Calu3 (cell line): ENCODE data around the gene FSTL5. TPM values are rescaled to one million over a fixed set of nuclear protein-coding genes. Genes with fewer than 3 reads are reported as not detected.

Experiments
- BruUV-seq: library from RNA; stranded (reverse); fragments of 400-500 nt; replicated peaks from 2 replicates; lab custom pipeline; 2021; lab: Mats Ljungman, UMichigan
- CTCF ChIA-PET: fragments of 300-600 bp; sonication (Branson Sonifier 250); formaldehyde crosslinking; loops from one replicate; lab custom pipeline; 2022; ENCODE audit warnings: antibody characterized with exemption; lab: Charles Lee
- DNase-seq: peaks from one replicate; pipeline ENCODE4 v3.0.0; 2022
- H3K27ac Mint-ChIP-seq: one replicate; pipeline ENCODE4 v1.8.0; 2022; ENCODE audit warnings: mixed read lengths; ENCODE audit not compliant: unreplicated experiment
- H3K27me3 Mint-ChIP-seq: one replicate; pipeline ENCODE4 v1.8.0; 2022; ENCODE audit warnings: mixed read lengths; ENCODE audit not compliant: unreplicated experiment
- H3K36me3 Mint-ChIP-seq: one replicate; pipeline ENCODE4 v1.8.0; 2022; ENCODE audit warnings: mild to moderate bottlenecking, moderate library complexity, mixed read lengths; ENCODE audit not compliant: insufficient read depth, unreplicated experiment
- H3K4me1 Mint-ChIP-seq: one replicate; pipeline ENCODE4 v1.8.0; 2022; ENCODE audit warnings: mild to moderate bottlenecking, low read depth, mixed read lengths; ENCODE audit not compliant: unreplicated experiment
- H3K4me3 Mint-ChIP-seq: one replicate; pipeline ENCODE4 v1.8.0; 2022; ENCODE audit warnings: mild to moderate bottlenecking, low read depth, moderate library complexity, mixed read lengths; ENCODE audit not compliant: unreplicated experiment
- H3K9me3 Mint-ChIP-seq: one replicate; pipeline ENCODE4 v1.8.0; 2022; ENCODE audit warnings: low read depth, mixed read lengths; ENCODE audit not compliant: unreplicated experiment
- CTCF ChIP-seq: fragments of 200-600 bp; IDR thresholded peaks from one replicate; pipeline ENCODE4 v1.8.0; 2022; ENCODE audit warnings: antibody characterized with exemption; ENCODE audit not compliant: unreplicated experiment
- intact Hi-C: fragments of 100-400 bp; cut with micrococcal nuclease; formaldehyde crosslinking; loops from one replicate; pipeline ENCODE4 v1.10.0; 2022; ENCODE audit not compliant: unreplicated experiment
- total RNA-seq: library from RNA; stranded (reverse); gene quantifications from 2 replicates; pipeline ENCODE4 v1.2.3, GENCODE V29; 2022

The FSTL5 gene
- total RNA-seq, 1 experiment from 2014 or later: not detected

GRCh38 chr4:162117051-162117450, 46.7 kb downstream of the FSTL5 start:
- Mint-ChIP-seq H3K4me1 (no peaks in the 10 kb centered on the region), H3K4me3 (no peak overlapping the region), H3K27ac (no peak overlapping the region), H3K36me3 (no peaks in the 10 kb centered on the region), H3K9me3 (no peaks in the 10 kb centered on the region), H3K27me3 (no peaks in the 10 kb centered on the region)
- TF ChIP-seq CTCF: no peak
- no TSS peak for BruUV-seq
- no peak for DNase-seq
- intact Hi-C loops: no loop called here
- CTCF ChIA-PET: no interaction called here

DNA sequence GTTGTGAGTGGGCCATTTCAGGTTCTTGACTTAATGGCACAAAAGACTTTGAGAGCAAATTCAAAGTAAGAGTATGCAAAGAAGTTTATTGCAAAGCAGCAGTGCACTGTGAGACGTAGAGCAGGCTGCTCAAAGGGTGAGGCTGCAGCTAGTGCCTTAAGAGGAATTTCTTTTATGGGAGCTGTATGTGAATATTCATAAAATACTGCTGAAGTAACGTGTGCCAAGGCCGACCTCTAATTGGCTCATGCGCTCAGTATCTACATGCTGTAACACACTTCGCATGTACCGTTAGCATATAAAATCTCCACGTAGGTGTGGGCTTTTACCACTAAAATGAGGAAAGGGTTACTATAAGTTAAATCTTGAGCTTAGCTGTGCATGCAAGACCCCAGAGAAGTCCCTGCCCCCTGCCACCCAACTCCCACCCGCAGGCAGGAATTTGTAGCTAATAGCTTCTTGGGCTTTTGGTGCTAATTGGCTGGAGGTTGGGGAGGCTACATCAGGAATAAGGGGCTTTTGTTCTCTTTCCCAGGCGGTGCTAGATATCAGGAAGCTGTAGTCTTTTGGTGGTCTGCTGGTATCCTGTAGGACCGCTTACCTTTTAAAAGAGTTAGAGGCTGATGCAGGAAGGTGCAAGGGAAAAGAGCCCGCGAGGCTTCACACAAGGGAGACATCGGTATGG, 47.6 kb downstream of the FSTL5 start:
- Mint-ChIP-seq H3K27me3 (no peaks in the 10 kb centered on the region), H3K9me3 (no peaks in the 10 kb centered on the region), H3K27ac (no peak overlapping the region), H3K4me1 (no peaks in the 10 kb centered on the region), H3K36me3 (no peaks in the 10 kb centered on the region), H3K4me3 (no peak overlapping the region)
- no peak for DNase-seq
- no TSS peak for BruUV-seq
- intact Hi-C loops: no loop called here
- CTCF ChIA-PET: no interaction called here
- TF ChIP-seq CTCF: no peak

- Mint-ChIP-seq H3K27ac (no peak overlapping the region), H3K9me3 (no peaks in the 10 kb centered on the region), H3K27me3 (no peaks in the 10 kb centered on the region), H3K36me3 (no peaks in the 10 kb centered on the region), H3K4me3 (no peak overlapping the region), H3K4me1 (no peaks in the 10 kb centered on the region)
- intact Hi-C loops: no loop called here
- CTCF ChIA-PET: no interaction called here
- no TSS peak for BruUV-seq
- no peak for DNase-seq
- no peak for TF ChIP-seq CTCF
These were observed 48.5 kb downstream of the FSTL5 start for GRCh38 chr4:162115333-162115732.

- H3K27ac Mint-ChIP-seq: no peak overlapping the region
- DNase-seq: no peak
- no peaks in the 10 kb centered on the region for H3K4me1 Mint-ChIP-seq
- CTCF ChIA-PET: no interaction called here
- no peak for TF ChIP-seq CTCF
- no peaks in the 10 kb centered on the region for H3K27me3 Mint-ChIP-seq
- no peaks in the 10 kb centered on the region for H3K9me3 Mint-ChIP-seq
- intact Hi-C loops: no loop called here
- H3K4me3 Mint-ChIP-seq: no peak overlapping the region
- BruUV-seq: no TSS peak
- H3K36me3 Mint-ChIP-seq: no peaks in the 10 kb centered on the region
These were observed 52.7 kb downstream of the FSTL5 start for GRCh38 chr4:162111078-162111477.
